GM04504 (cell line): ENCODE results near the gene ARSB.

Source experiments
- DNase-seq: peaks from one replicate; pipeline ENCODE4 v3.0.0-alpha.2; 2012; ENCODE audit warnings: low read depth

ARSB gene

DNA sequence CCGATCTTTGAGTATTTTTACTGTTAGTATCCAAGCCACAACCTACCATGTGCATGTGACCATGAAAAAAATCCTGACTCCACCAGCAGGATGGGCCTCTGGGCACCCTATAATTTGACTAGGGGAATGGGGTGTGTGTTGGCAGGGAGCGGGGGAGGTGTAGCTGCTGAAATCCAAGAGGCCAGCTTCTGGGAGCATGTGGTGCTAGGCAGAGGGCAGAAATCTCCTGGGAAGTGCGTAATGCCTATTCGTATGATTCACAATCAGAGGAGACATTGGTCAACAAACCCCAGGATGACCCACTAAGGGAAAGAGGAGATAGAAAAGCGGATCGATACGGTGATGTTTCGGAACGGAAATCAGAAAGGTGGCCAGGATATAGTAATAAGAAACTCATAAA, 149.9 kb downstream of the ARSB start:
- DNase-seq, result no peak

GRCh38 chr5:78833284-78833683, 151.8 kb downstream of the ARSB start:
- no peak for DNase-seq

- DNase-seq, result no peak
Observed at GRCh38 chr5:78830528-78831046, 154.5 kb downstream of the ARSB start.

DNA sequence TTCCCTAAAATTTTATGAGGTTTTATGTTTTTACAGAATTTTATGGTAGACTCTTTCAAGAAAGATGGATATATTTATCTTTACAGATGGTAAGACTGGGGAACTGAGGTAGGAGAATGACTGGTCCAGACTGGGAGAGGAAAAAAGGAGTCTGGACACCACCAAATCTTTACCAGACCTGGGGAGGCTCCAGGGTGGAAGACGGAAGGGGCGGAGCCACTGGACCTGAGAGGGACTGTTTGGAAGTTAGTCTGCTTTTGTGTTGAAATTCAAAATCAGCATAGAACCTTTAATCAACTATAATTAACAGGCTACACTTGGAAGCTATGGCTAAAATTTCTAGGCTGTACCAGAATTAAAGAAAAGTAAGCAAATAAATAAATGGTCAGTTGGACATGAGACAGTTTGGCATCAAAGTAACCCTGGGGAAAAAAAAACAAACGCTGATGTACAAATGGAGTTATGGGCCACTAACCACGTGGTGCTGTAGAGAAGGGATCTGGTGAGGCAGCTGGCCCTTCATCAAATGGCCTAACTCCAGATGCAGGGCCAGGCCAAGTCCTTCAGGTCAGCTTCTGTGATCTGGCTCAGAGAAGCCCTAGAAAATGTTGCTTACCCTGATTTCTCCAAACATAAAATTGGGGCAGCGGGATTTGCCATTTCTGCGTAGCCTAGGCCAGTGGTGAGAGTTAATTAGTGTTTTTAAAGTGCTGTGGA, 155.1 kb downstream of the ARSB start:
- DNase-seq, result no peak

GRCh38 chr5:78827725-78828124, 157.4 kb downstream of the ARSB start:
- no peak for DNase-seq

GRCh38 chr5:78824831-78825281, 160.3 kb downstream of the ARSB start:
- DNase-seq, result no peak

DNA sequence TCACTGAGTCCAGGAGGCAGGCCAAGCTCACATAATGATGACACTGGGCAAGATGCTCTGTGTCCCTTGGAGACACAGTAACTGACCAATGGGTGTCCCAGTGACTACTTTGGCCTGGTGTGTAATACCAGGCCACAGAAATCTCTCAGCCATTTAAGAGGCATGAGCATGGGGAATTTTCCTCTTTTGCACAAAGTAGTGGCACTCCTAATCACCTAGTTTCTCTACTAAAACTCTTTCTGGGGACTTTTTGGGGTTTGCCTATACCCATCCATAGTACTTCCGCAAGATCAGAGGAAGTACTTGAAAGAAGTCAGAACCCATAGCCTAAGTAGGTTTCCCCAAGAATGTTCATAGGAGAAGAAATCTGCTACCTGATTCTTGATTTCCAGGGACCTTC, 161.9 kb downstream of the ARSB start:
- DNase-seq, result no peak

GRCh38 chr5:78821536-78822021, 163.5 kb downstream of the ARSB start:
- DNase-seq, result no peak

DNA sequence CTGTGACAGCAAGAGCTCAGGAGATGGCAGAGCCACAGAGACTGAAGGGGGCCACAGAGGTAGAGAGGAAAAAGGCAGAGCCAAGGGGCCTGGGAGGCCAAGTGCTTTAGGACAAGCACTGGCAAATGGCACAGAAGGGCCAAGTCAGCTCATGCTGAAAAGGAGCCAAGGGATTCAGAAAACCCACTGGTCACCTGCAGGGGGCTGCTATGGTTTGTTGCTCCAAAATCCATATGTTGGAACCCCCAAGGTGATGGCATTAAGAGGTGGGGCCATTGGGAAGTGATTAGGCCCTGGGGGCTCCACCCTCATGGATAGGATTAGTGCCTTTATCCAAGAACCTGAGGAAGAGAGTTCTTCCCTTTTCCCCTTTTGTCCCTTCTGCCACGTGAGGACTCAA, 165.4 kb downstream of the ARSB start:
- DNase-seq, result no peak

GRCh38 chr5:78819166-78819565, 165.9 kb downstream of the ARSB start:
- DNase-seq, result no peak

- DNase-seq, result no peak
Observed at GRCh38 chr5:78816143-78816765, 168.9 kb downstream of the ARSB start.

- no peak for DNase-seq
Observed at GRCh38 chr5:78813906-78814530, 171.1 kb downstream of the ARSB start.

DNA sequence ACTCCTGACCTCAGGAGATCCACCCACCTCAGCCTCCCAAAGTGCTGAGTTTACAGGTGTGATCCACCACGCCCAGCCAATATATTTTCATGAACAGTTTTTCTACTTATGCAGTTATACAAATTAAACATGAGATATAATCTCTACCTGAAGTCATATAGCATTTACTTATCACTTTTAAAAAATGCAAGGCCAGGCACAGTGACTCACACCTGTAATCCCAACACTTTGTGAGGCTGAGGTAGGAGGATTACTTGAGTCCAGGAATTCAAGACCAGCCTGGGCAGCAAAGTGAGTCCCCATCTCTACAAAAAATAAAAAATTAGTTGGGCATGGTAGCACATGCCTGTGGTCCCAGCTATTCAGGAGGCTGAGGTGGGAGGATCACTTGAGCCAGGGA, 171.8 kb downstream of the ARSB start:
- no peak for DNase-seq

- DNase-seq, result no peak
Observed at GRCh38 chr5:78811866-78812265, 173.2 kb downstream of the ARSB start.

GRCh38 chr5:78811121-78811817, 173.8 kb downstream of the ARSB start:
- no peak for DNase-seq

DNA sequence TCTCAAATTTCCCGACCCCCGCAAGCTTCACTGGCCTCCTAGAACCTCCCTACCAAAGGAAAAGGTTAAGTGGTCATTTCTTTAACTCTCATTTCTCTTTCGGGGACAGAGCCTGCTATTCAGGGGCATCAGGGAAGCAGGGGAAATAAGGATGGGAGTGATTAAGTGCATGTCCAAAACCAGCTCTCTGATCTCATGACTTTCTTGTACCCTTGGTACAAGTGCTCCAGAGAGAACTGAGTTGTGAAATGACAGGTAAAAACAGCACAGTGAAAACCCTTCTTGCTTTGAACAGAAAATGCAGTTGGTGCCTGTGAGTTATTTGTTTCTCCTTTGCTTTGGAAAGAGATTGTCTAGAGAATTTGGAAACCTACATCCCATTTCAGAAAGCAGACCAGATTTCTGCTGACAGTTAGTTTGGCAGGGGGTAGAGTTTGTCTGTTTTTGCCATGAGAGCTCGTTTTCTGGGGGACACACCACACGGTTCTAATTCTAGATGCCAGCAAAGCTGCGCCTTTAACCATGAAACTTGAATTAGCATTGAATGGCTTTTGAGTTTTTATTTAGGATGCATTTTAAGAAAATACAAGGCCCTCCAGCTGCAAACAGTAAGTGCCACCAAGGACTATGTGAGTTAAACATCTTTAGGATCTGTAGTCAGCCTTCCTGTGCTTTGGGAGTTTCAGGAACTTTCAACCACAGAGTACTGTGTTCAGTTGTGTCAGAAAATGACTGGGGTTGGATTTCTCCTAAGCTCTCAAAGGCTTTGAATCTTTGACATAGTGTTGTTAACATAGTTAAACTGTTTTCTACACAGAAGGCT, 174.8 kb downstream of the ARSB start:
- DNase-seq, result no peak

GRCh38 chr5:78809444-78809843, 175.7 kb downstream of the ARSB start:
- no peak for DNase-seq

DNA sequence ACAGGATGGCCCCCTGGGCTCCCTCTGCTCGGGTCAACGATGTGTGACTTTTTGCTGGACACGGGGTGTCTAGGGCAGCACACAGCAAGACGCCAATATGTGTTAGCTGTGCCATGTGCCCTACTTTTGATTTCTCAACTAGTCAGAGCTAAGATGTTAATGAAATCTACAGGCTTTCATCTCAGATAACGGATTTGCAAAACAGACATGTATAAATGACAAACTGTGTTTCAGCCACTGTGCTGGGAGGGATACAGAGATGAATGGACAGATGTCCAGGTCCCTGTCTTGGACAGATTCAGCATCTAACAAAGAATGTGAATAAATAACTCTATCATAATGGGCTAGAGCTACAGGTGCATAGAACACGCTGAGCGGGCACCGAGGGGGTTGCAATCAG, 176.3 kb downstream of the ARSB start:
- no peak for DNase-seq

DNA sequence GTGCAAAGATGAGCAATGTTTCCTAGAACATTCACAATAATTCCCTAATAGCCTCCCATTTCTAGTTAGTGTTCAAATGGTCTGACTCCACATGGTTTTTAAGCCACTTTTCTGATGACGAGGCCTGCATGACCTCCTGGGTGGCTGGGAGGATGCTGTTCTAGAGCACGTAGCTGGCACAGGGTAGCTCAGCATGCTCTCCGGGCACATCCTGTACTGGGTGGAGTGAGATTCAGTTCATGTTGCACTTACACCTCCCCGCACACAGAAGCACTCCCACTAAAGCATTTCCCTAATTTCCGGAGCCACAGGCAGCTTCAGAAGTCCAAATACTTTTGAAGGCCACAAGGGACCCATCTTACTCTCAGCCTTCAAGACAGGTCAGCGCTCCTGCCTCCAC, 176.7 kb downstream of the ARSB start:
- DNase-seq, result no peak

DNA sequence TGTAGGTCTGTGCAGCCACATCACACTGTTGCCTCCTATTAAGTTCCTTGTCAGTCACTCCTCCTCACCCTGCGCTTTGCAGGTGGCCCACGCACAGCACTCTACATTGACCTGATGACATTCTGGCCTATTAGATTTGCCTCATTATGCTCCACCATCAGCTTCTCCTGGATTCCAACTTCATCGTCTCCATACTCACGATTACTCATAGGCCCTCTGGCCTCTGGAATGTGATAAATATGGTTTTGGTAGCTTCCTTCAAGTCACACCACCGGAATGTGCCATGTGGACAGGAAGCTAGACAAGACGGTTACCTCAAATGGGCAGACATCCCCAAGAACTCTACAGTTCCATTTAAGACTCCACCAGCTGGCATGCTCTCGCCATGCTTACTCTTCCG, 178.6 kb downstream of the ARSB start:
- peak; percentile 82 for DNase-seq

DNA sequence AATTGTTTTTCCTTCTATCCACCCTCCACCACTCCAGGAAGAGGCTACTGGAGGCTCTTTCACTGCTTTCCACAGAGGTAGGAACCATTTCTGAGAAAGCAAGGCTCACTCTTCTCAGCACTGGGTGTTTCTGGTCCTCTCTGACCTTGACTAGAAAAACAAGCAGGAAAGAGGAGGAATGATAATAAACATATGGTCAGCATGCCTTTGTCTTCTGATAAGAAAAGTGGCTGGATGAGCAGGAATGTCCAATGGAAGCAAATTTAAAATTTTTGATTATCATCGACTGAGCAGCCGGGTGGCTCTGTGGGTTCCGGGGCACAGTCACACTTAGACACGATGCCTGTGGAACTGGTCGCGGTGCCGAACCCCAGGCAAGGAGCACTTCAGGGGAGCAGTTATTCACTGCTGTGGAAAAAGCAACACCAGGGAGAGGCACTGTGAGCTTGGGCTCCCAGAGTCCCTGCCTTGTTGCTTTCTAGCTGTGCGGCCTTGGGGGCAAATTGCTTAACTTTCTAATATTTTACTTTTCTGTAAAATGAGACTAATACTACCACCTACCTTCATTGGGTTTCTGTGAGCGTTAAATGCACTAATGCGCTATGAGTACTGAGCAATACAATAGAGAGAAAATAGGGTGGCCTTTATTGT, 179.5 kb downstream of the ARSB start:
- DNase-seq, result no peak
